ENCODE measurements around the gene TRPM3. TPM values are rescaled to one million over a fixed set of nuclear protein-coding genes. Genes with fewer than 3 reads are reported as not detected.

TRPM3 gene
- total RNA-seq, 1 experiment from 2014 or later = 0.26 TPM

DNA sequence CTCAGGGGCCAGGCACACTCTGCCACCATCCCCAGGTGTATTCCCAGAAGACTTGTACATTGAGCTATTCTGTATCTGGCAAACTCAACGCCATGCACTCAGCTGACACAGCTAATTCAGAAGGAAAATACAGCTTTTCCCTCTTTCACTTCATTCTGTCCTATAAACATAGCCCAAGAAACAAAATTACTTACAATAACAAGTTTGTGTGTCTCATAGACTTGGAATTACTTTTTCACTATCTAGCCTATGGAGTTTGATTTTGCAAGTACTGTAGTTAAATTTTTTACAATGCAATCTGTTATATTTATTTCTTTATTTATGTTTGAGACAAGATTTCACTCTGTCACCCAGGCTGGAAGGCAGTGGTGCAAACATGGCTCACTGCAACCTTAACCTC lies 581.9 kb downstream of the TRPM3 start:
- POLR2A ChIA-PET (ENCODE audit: unreplicated experiment) = no interaction called here
- Histone ChIP-seq H3K27ac (no peak overlapping the region), H4K20me1 (ENCODE audit: insufficient read depth) (no peaks in the 10 kb centered on the region), H2AFZ (no peak overlapping the region), H3K4me1 (replicated peaks; ENCODE audit: insufficient read depth) (peaks cover 3% of the 10 kb centered on the region; the same call in 1 of the 2 replicates), H3K79me2 (ENCODE audit: low read depth) (no peaks in the 10 kb centered on the region), H3K9me3 (ENCODE audit: insufficient read depth, low read depth) (no peaks in the 10 kb centered on the region), H3K27me3 (ENCODE audit: insufficient read depth, low read depth) (no peaks in the 10 kb centered on the region), H3F3A (ENCODE audit: insufficient read depth, low read depth) (no peaks in the 10 kb centered on the region), H3K4me2 (no peak overlapping the region), H3K9me2 (ENCODE audit: insufficient read depth) (no peaks in the 10 kb centered on the region; the same call in 1 of the 2 replicates), H3K36me3 (ENCODE audit: low read depth) (no peaks in the 10 kb centered on the region), H3K4me3 (no peak overlapping the region)
- intact Hi-C loops (cut with micrococcal nuclease; ENCODE audit: unreplicated experiment) = no loop called here
- no TSS peak for BruUV-seq (replicated peaks)
- TF ChIP-seq CTCF (conservative IDR thresholded peaks at IDR 0.05) = no peak
- no peak for TF ChIP-seq EZH2 (IDR thresholded peaks at IDR 0.05; ENCODE audit: low read depth)
- CTCF ChIA-PET = no interaction called here
- no peak for DNase-seq

DNA sequence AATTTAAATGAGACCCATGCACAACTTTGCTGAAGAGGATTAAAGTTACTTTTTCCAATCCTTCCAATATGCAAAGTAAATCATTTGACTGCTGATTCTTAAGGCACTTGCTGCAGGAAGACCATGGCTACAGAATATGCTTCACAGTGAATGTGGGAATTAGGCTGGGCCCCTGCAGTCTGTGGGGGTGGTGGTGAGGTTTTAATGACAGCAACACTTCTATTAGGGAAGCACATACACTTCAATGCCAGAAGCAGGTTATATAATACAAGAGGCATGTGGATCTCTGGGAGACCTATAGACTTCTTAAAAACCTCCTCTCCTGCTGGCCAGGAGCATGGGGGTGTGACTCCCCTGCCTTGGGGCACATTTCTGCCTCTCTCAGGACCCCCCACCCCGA lies 582.4 kb downstream of the TRPM3 start:
- no peak for DNase-seq
- H2AFZ ChIP-seq = no peak overlapping the region
- H3F3A ChIP-seq (ENCODE audit: insufficient read depth, low read depth) = no peaks in the 10 kb centered on the region
- no peaks in the 10 kb centered on the region for H3K27me3 ChIP-seq (ENCODE audit: insufficient read depth, low read depth)
- H3K9me3 ChIP-seq (ENCODE audit: insufficient read depth, low read depth) = no peaks in the 10 kb centered on the region
- ChIA-PET CTCF (no interaction called here), POLR2A (ENCODE audit: unreplicated experiment) (no interaction called here)
- BruUV-seq (replicated peaks) = no TSS peak
- no peaks in the 10 kb centered on the region; the same call in 1 of the 2 replicates for H3K9me2 ChIP-seq (ENCODE audit: insufficient read depth)
- peaks cover 8% of the 10 kb centered on the region; the same call in 1 of the 2 replicates for H3K4me1 ChIP-seq (replicated peaks; ENCODE audit: insufficient read depth)
- TF ChIP-seq EZH2 (IDR thresholded peaks at IDR 0.05; ENCODE audit: low read depth) = no peak
- TF ChIP-seq CTCF (conservative IDR thresholded peaks at IDR 0.05) = no peak
- intact Hi-C loops (cut with micrococcal nuclease; ENCODE audit: unreplicated experiment) = no loop called here
- no peaks in the 10 kb centered on the region for H4K20me1 ChIP-seq (ENCODE audit: insufficient read depth)
- no peak overlapping the region for H3K27ac ChIP-seq
- H3K4me3 ChIP-seq = no peak overlapping the region
- no peak overlapping the region for H3K4me2 ChIP-seq
- no peaks in the 10 kb centered on the region for H3K79me2 ChIP-seq (ENCODE audit: low read depth)
- no peaks in the 10 kb centered on the region for H3K36me3 ChIP-seq (ENCODE audit: low read depth)

DNA sequence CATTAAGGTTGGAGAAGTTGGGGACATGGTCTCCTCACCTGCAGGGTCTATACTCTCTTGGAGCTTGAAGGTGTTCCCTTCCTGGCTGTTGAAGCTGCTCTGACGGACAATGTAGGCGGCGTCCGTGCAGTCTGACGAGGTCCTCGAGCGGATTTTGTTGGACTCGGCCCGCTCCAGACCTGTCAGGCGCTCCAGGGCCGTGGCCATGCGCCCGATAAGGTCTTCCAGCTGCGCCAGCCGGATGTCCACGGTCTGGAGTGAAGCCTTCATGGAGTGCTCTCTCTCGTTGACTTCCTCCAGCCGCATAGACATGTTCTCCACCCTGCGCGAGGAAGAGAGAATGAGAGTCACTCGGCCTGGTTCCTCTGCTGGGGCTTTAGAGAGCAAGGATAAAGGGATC lies 584.3 kb downstream of the TRPM3 start:
- Histone ChIP-seq H3K27ac (no peak overlapping the region), H3K4me3 (no peak overlapping the region), H3K9me2 (ENCODE audit: insufficient read depth) (no peaks in the 10 kb centered on the region), H3K9me3 (ENCODE audit: insufficient read depth, low read depth) (no peaks in the 10 kb centered on the region), H3K4me1 (replicated peaks; ENCODE audit: insufficient read depth) (peaks cover 15% of the 10 kb centered on the region; the same call in 1 of the 2 replicates), H3F3A (ENCODE audit: insufficient read depth, low read depth) (no peaks in the 10 kb centered on the region), H2AFZ (no peak overlapping the region), H4K20me1 (ENCODE audit: insufficient read depth) (no peaks in the 10 kb centered on the region), H3K4me2 (no peak overlapping the region), H3K27me3 (ENCODE audit: insufficient read depth, low read depth) (no peaks in the 10 kb centered on the region), H3K36me3 (ENCODE audit: low read depth) (no peaks in the 10 kb centered on the region), H3K79me2 (ENCODE audit: low read depth) (no peaks in the 10 kb centered on the region)
- ChIA-PET POLR2A (ENCODE audit: unreplicated experiment) (no interaction called here), CTCF (no interaction called here)
- DNase-seq = no peak
- BruUV-seq (replicated peaks) = no TSS peak
- TF ChIP-seq EZH2 (IDR thresholded peaks at IDR 0.05; ENCODE audit: low read depth) (no peak), CTCF (conservative IDR thresholded peaks at IDR 0.05) (no peak)
- intact Hi-C loops (cut with micrococcal nuclease; ENCODE audit: unreplicated experiment) = no loop called here
